Effector CD4-positive, alpha-beta T cell (primary cell): ENCODE results near the gene SLC39A9.
"Not testable (repeated sequence)": the region's sequence is repeated elsewhere in the genome, so short reads cannot be mapped to it uniquely, and the experiment has no call there.

ENCODE experiments used
- DNase-seq: peaks from one replicate; pipeline ENCODE4 v3.0.0-alpha.2; 2020

Gene SLC39A9

DNA sequence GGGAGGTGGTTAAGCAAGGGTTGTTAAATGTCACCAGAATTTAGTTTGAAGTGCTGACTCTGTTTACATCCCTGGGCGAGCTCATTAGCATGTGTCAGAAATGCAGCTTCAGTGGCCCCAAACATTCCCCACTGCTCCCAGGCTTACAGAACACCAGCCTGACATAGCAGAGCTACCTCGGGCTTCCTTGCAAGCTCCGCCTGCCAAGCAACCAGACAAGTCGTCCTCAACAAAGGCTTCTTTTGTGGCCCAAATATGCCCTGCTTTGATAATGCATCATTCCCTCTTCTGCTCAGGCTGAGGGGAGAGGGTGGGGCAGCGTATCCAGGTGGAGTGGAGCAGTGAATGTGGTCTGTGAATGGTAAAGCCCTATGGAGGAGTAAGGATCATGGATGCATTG, 28.4 kb upstream of the SLC39A9 start:
- no peak for DNase-seq

DNA sequence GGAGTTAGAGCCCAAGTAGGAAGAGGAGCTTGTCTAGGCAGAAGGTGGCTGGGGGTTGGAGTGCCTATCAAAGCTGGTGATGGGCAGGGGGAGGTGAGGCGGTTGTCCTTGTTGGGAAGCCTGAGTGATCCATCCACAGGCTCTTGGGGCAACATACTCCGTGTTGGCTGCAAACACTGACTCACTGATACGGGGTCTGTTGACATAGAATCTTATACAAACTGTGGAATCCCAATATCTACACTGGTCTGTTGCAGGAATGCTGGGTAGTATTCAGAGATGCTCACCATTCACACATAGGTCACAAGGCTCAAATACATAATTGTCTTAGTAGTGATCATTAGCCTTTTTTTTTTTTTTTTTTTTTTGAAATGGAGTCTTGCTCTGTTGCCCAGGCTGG, 26.3 kb upstream of the SLC39A9 start:
- no peak for DNase-seq

DNA sequence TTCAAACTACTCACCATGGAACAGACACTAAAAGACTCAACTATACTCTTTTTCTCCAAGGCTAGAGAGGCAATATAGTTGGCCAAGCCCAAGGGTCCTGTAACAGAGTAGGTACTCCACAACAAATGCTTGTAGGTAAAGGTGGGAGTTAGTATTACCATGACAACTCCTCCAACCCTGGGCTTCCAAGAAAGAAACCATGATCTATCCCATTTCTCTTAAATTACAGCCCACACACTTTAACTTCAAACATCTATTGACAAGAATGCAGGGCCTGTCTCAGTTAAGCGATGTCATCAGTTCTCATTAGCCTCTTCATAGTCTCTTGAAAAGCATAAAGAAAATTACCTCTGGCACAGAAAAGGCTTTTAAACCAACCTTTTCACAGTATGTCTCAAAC, 25.4 kb upstream of the SLC39A9 start:
- no peak for DNase-seq

DNA sequence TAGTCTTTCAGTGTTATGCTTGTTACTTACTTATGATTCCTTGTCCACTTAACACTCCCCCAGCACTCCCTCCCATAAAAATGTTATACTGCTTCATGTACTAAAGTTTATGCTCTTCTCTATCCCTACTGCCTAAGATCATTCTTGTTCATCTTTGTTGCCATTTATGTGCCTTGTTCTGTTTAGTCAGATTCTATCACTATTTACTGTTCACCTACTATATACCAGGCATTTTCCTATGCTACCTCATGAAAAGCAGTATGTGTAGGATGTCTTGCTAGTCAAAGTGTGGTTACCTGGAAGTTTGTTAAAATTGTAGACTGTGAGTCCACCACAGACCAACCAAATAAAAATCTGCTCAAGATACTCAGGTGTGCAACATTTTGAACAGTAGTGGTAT, 24.3 kb upstream of the SLC39A9 start:
- no peak for DNase-seq

DNA sequence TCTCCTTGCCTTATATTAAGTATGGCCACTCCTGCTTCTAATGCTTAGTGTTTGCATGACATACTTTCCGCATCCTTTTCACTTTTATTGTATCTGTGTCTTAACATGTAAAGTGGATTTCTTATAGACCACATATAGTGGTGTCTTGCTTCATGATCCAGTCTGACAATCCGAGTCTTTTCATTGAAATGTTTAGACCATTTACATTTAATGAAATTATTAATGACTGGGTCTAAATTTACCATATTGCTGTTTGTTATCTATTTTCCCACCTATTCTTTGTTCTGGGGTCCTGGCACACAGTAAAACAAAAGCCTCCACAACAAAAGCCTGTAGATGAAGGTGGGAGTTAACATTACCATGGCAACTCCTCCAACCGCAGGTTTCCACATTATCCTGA, 23.3 kb upstream of the SLC39A9 start:
- no peak for DNase-seq

DNA sequence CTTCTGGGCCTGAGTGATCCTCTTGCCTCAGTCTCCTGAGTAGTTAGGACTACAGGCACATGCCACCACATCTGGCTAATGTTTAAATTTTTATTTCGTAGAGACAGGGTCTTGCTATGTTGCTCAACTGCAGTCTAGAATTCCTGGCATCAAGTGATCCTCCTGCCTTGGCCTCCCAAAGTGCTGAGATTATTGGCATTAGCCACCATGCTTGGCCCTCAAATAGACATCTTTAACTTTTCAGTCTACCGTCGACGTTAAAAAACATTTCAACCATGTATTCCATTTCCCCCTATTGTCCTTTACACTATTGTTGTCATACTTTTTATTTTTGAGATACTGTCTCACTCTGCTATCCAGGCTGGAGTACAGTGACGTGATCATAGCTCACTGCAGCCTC, 22.8 kb upstream of the SLC39A9 start:
- no peak for DNase-seq

DNA sequence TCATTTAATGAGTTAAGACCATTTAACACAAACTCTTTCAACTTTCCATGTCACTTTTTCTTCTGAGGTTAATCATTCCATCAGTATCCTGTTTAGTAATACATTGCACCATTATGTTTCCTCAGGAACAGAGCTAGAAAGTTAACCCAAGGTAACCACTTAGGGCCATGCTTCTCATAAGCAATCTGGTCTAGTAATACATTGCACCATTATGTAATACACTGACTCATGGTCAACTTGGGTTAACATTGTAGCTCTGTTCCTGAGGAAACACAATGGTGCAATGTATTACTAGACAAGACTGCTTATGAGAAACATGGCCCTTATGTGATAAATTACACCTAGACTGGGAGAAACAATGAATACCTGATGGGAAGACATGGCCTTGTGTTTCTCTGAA, 22.1 kb upstream of the SLC39A9 start:
- no peak for DNase-seq

DNA sequence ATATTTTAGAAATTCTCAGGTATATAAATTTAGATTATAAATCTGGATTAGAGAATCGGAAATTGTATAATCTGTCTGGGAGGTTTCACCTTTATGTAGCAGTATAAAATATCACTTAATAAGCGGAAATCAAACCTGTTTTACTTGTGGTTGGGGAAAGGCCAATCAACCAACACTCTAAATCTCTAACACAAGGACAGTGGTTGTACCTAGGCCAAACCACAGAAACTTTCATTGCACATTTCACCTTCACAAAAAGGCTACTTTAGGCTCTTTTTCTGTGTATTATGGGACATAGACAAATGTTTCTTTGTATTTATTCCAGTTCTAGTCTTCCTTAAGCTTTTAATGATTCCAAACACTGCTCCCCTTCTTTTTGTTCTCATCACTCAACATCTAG, 20.2 kb upstream of the SLC39A9 start:
- no peak for DNase-seq

DNA sequence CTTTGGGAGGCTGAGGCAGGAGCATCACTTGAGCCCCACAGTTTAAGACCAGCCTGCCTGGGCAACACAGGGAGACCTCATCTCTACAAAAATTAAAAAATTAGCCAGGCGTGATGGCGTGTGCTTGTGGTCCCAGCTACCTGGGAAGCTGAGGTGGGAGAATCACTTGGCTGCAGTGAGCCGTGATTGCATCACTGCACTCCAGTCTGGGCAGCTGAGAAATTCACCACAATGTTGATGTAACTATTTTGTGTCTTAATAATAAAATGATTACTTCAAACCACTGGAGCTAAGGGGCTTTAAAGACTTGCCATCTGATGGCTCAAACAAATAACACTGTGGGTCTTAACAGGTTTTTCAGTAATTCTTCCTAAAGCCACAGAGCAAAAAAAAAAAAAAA, 11.2 kb upstream of the SLC39A9 start:
- DNase-seq = no peak

DNA sequence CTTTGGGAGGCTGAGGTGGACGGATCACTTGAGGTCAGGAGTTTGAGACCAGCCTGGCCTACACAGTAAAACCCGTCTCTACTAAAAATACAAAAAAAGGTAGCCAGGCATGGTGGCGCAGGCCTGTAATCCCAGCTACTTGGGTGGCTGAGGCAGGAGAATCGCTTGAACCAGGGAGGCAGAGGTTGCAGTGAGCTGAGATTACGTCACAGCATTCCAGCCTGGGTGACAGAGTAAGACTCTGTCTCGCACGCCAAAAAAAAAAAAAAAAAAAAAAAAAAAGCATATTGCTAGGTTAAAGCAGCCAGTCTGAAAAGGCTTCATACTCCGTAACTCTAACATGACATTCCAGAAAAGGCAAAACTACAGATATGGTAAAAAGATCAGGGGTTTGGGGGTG, 7.1 kb upstream of the SLC39A9 start:
- DNase-seq = not testable (repeated sequence)

DNA sequence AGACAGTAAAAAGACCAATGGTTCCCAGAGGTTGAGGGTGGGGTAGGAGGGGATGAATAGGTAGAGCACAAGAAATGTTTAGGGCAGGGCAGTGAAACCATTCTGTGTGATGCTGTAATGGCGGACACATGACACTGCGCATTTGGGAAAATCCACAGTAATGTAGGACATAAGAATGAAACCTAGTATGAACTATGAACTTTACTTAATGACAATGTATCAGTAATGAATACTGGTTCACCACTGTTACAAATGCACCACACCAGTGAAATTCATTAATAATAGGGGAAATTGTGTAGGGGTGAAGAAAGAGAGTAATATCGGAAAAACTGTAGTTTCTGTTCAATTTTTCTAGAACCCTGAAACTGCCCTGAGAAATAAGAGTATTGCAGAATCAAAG, 6.0 kb upstream of the SLC39A9 start:
- DNase-seq = no peak

DNA sequence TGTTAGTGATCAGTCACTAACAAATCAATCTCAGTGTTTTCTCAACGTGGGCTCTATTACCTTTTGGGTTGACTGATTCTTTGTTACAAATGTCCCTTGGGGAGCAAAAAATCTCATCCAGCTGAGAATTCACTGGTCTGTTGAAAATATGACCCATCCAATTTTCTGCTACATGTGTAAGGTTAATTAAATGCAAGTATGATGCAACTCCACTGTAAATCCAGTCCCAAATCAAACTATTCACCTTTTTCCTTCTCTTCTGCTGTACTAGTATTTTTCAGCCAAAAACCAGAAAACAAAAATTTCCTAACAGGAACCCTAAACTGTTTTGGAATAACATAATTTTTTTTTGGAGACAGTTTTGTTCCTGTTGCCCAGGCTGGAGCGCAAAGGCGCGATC, 2.6 kb upstream of the SLC39A9 start:
- no peak for DNase-seq

DNA sequence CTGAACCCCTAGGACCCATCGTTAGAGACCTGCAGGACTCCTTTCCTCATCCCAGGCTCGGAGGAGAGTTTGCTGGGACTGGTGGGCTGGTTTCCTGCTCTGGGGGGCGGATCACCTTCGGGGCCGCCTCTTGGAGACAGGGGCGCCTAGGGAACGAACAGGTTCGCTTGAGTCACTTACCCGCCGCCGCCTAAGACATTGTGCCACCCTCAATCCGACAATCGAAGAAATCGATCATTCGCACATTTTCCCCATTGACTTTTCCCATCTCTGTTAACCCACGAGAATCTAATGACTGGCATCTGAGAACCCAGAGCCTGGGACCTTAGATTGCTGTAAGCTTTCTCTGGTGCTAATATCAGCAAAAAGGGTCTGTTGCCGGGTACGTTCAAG, 322 bp downstream of the SLC39A9 start:
- no peak for DNase-seq

DNA sequence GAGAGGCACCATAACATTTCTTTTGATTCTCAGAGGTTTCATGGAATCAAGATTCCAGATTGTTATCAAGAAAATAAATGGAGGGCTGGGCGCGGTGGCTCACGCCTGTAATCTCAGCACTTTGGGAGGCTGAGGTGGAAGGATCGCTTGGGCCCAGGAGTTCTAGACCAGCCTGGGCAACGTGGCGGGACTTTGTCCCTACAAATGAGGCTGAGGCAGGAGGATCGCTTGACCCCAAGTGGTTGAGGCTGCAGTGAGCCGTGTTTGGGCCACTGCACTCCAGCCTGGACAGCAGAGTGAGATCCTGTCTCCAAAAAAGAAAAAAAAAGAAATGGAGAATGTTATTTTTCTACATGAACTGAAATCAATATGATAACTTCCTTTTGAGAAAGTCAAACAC, 1.3 kb downstream of the SLC39A9 start:
- no peak for DNase-seq

DNA sequence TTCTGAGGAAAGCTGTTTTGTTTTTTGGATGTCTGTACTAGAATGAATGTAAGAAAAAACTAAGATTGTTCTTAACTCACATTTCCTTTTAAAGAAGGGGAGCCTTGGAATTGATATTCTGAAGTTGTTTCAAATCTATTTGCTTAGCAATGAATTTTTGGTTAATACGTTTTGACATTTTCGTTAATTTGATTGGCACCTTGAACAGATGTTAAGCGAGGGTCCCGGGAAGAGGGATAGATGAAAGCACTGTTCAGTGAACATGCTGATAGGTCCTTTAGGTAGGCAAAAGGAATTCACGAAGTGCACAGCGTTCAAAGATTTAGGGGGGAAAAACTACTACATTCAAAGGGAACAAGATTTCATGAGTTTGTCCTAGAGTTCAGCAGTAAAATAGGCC, 1.7 kb downstream of the SLC39A9 start:
- DNase-seq = no peak

DNA sequence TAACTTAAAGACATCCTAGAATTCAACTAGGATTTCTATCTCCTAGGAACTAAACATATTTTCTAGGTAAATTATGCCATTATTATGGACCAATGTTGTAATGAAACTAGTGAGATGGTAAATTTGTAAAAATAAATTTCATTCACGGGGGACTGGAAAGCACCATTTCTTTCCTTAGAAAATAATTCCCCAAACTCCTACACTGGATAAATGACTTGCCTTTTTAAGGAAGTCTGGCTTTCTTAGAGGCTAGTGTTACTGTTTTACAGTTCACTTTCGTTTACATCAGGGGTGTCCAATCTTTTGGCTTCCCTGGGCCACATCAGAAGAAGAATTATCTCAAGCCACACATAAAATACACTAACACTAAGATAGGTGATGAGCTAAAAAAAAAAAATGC, 3.3 kb downstream of the SLC39A9 start:
- no peak for DNase-seq

DNA sequence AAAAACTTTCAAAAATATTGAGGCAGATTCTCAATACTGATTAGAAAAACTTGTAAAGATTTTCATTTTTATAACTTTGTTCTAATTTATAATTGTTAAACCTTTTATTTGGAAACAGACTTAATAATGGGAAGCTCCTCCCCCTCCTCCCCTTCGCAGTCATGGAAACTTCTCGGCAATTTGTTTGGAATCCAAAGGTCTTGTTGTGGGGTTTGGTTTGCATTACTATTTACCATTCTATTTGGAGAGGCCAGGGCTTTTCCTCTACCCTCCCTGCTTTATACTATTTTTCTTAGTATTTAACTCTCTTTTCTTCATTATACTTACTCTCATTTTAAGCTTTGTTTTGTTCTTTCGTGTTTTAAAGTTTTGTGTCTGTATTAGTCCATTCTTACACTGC, 6.0 kb downstream of the SLC39A9 start:
- DNase-seq = no peak

DNA sequence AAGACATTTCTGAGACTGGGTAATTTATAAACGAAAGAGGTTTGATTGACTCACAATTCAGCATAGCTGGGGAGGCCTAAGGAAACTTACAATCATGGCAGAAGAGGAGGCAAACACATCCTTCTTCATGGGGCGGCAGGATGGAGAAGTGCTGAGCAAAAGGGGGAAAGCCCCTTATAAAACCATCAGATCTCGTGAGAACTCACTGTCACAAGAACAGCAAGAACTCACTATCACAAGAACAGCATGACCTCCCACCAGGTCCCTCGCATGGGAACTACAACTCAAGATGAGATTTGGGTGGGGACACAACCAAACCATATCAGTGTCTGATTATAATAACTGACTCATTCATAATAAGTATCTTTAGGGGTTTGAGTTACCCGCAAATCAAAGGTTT, 6.4 kb downstream of the SLC39A9 start:
- no peak for DNase-seq

DNA sequence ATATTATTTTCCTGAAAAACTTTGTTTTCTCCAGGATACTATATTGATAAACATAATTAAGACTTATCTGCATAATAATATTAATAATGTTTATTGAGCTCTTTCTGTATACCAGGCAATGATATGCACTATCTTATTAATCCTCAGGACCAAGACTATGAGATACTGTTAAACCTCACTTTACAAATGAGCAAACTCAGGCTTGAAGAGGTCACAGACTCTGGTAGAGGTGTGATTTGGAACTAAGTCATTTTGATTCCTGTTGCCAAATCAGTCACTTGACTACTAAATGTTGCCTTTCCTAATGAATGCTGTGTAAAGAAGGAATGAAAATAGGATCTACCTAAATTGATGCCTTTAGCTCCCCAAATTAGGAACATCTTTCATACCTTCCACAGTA, 7.3 kb downstream of the SLC39A9 start:
- no peak for DNase-seq

DNA sequence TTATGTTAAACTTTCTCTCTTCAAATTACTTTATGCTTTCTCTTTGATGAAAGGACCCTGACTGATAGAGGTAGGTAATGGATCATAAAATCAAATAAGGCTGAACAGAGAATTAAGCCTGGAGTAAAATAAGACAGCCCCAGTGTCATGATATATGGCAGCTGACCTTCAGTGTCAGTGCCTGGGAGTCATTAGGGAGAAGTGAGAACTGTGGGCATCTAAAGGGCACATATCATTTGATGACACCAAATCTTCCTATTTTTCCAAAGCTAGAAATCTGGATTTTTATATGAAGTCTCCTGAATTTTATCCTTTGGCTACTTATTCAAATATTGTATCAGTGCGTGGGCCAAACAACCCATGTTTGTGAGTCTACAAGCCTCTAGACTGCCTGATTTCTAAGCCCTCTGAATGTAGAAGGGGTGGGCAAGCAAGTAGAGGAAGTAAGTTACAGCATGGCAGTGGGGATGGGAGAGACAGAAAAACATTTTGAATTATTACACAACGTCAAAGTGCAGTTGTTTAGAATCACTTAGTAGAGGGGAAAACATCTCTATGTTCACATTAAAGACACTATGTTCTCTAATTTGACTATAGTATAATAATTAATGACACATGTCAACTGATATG, 10.0 kb downstream of the SLC39A9 start:
- no peak for DNase-seq

DNA sequence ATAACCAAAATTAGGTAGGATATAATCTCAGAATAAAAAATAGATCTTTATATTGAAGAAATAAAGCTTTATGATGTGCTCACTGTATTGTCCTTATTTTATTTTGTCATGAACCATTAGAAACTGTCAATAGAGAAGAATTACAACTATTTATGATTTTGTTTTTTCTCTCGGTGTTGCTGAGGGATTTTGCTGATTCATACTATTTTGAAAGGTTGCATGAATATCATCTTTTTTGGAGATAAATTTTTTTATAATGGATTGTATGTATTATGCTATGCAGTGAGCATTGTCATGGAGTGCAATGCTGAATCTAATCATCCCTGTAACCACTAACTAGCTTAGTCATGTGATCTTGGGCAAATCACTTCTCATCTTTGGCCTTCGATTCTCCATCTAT, 15.0 kb downstream of the SLC39A9 start:
- no peak for DNase-seq

DNA sequence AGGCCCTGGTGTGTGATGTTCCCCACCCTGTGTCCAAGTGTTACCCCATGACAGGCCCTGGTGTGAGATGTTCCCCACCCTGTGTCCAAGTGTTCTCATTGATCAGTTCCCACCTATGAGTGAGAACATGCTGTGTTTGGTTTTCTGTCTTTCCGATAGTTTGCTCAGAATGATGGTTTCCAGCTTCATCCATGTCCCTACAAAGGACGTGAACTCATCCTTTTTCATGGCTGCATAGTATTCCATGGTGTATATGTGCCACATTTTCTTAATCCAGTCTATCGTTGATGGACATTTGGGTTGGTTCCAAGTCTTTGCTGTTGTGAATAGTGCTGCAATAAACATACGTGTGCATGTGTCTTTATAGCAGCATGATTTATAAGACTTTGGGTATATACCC, 17.6 kb downstream of the SLC39A9 start:
- not testable (repeated sequence) for DNase-seq

DNA sequence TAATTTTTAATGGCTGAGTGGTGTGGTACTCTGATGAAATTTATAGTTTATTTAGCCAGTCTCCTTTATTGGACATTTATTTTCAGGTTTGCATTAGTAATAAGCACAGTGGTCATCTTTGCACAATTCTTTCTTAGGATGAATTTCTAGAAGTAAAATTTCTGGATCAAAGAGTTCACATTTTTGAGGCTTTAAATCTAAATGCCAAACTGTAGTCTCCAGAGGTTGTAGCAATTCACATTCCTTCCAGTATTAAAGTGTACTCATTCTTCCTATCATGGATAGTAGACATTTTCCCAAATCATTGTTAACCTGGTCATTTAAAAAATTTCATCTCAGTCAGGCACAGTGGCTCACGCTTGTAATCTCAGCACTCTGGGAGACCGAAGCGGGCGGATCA, 24.8 kb downstream of the SLC39A9 start:
- no peak for DNase-seq

DNA sequence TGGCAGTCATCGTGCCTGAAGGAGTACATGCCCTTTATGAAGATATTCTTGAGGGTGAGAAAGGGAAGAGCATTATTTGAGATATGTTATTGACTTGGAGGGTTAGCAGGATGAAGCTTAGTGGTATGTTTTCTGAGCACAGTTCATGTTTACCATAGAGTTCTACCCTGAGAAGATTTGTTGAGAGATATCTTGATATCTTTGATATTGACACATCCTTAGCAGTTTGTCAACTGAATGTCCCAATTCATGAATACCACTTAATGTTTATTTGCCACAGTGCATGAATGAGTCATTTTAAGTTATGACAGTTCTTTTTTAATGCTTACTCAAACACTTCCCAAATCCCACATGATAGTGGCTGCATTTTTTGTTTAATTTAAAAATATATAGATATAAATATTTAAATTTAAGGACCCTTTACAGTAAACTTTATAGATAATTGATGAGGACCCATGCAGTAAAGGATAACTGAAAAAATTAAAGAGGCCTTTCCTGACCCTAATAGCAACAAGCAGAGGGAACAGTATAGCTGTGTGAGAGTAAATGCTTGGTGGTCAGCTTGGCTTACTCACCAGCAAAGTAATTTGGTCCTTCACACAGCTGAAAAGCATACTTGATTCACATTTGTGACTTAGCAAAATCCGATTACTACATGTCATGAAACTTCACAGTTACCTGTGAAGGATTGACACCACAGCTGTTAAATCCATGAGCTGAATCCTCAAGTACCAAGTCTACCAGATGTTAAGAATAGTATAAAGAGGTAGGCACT, 25.8 kb downstream of the SLC39A9 start:
- DNase-seq = no peak

DNA sequence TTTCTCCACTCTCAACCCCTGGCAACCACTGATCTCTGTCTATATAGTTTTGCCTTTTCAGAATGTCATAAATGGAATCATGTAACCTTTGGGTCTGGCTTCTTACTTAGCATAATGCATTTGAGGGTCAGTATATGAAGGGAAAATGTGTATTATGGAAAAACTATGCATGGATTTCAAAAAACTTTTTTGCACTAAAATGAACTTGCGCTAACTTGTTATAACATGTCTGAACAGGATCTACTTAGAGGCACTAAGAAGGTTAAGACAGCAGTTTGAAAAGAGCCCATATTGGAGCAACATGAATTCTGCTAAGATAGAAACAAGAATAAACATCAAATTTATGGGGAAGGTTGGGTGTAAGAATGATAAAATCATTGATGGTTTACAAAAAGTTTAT, 29.1 kb downstream of the SLC39A9 start:
- no peak for DNase-seq
